OCI-LY3 (cell line): ENCODE data around the gene MORC2.
A peak's percentile ranks its signal among the peaks of the same experiment; 100 is the strongest.

Source experiments
- H2AFZ ChIP-seq: fragments of 200-600, 300-600 bp; shearing (Covaris generic); 2 replicates; pipeline ENCODE4 v1.6.0; 2014; ENCODE audit warnings: antibody characterized with exemption, low read depth, low read length
- H3K27ac ChIP-seq: fragments of 200-600, 300-600 bp; sonication (generic); 2 replicates; pipeline ENCODE4 v1.5.1; 2014; ENCODE audit warnings: mild to moderate bottlenecking, low read length, moderate library complexity, mixed read lengths
- H3K27me3 ChIP-seq: fragments of 200-600, 300-600 bp; sonication (generic); 2 replicates; pipeline ENCODE4 v1.6.1; 2014; ENCODE audit warnings: low read depth, low read length, mixed read lengths
- H3K36me3 ChIP-seq: fragments of 200-600, 300-600 bp; sonication (generic); replicated peaks from 2 replicates; pipeline ENCODE3; 2014; ENCODE audit warnings: low read depth, low read length, mixed read lengths
- H3K4me1 ChIP-seq: fragments of 300-600, 200-600 bp; sonication (generic); 2 replicates; pipeline ENCODE4 v1.6.1; 2014; ENCODE audit warnings: low read length, mixed read lengths
- H3K4me2 ChIP-seq: fragments of 200-600, 300-600 bp; sonication (generic); 2 replicates; pipeline ENCODE4 v1.6.1; 2014; ENCODE audit warnings: low read length, mixed read lengths
- H3K4me3 ChIP-seq: fragments of 300-600, 200-600 bp; sonication (generic); 2 replicates; pipeline ENCODE4 v1.5.1; 2014; ENCODE audit warnings: antibody characterized with exemption, mild to moderate bottlenecking, low read length, moderate library complexity
- H3K79me2 ChIP-seq: fragments of 300-600, 200-600 bp; shearing (Covaris generic); 2 replicates; pipeline ENCODE4 v1.6.1; 2014; ENCODE audit warnings: mild to moderate bottlenecking, low read length, mixed read lengths
- H3K9ac ChIP-seq: fragments of 300-600, 200-600 bp; shearing (Covaris generic); 2 replicates; pipeline ENCODE4 v1.6.0; 2014; ENCODE audit warnings: mild to moderate bottlenecking, low read length, moderate library complexity
- H3K9me3 ChIP-seq: fragments of 200-600, 300-600 bp; shearing (Covaris generic); 2 replicates; pipeline ENCODE4 v1.6.1; 2014; ENCODE audit warnings: low read length, mixed read lengths; ENCODE audit not compliant: insufficient read depth
- H4K20me1 ChIP-seq: fragments of 200-600, 300-600 bp; sonication (generic); 2 replicates; pipeline ENCODE4 v1.6.1; 2016; ENCODE audit warnings: low read length, mixed read lengths; ENCODE audit not compliant: insufficient read depth
- EZH2phosphoT487 ChIP-seq: fragments of 200-600 bp; shearing (Covaris generic); IDR thresholded peaks from 2 replicates; pipeline ENCODE4 v1.6.1; 2018; ENCODE audit warnings: antibody characterized with exemption, mixed run types, low read depth
- TF ChIP-seq, protein P1 (sequence below): fragments of 200-600, 300-600 bp; sonication (generic); IDR thresholded peaks from 2 replicates; pipeline ENCODE4 v1.5.1; 2014; ENCODE audit warnings: antibody characterized with exemption, low read length, low read depth

The MORC2 gene

DNA sequence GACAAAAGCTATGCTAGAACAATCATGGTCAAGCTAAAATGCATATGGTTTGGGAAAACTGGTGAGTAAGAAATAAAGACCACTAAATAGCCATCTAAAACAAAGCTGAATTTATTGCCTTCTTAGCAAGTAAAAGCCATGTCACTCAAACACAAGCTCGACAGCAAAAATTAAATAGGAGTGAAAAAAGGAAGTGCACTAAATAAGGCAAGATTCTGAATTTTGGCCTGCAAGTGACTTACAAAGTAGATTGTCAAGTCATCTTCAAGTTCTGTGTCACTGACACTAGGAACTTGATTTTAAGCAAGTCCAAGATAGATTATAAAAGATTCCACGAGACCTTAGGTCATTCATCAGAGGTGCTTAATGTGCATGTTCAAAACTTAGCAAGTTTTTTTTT is 27.9 kb upstream of the MORC2 start:
- Histone ChIP-seq H3K79me2 (no peaks in the 10 kb centered on the region), H3K27ac (no peak overlapping the region), H4K20me1 (no peaks in the 10 kb centered on the region), H3K9ac (no peak overlapping the region), H3K4me3 (no peak overlapping the region), H3K36me3 (no peaks in the 10 kb centered on the region), H2AFZ (no peak overlapping the region), H3K9me3 (0 out of 2 replicates have a peak, but pooled peaks cover 3% of the 10 kb centered on the region), H3K4me1 (peaks cover 10% of the 10 kb centered on the region), H3K27me3 (no peaks in the 10 kb centered on the region), H3K4me2 (no peak overlapping the region)
- TF ChIP-seq EZH2phosphoT487 = no peak
- TF ChIP-seq, protein P1, sequence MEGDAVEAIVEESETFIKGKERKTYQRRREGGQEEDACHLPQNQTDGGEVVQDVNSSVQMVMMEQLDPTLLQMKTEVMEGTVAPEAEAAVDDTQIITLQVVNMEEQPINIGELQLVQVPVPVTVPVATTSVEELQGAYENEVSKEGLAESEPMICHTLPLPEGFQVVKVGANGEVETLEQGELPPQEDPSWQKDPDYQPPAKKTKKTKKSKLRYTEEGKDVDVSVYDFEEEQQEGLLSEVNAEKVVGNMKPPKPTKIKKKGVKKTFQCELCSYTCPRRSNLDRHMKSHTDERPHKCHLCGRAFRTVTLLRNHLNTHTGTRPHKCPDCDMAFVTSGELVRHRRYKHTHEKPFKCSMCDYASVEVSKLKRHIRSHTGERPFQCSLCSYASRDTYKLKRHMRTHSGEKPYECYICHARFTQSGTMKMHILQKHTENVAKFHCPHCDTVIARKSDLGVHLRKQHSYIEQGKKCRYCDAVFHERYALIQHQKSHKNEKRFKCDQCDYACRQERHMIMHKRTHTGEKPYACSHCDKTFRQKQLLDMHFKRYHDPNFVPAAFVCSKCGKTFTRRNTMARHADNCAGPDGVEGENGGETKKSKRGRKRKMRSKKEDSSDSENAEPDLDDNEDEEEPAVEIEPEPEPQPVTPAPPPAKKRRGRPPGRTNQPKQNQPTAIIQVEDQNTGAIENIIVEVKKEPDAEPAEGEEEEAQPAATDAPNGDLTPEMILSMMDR = no peak

DNA sequence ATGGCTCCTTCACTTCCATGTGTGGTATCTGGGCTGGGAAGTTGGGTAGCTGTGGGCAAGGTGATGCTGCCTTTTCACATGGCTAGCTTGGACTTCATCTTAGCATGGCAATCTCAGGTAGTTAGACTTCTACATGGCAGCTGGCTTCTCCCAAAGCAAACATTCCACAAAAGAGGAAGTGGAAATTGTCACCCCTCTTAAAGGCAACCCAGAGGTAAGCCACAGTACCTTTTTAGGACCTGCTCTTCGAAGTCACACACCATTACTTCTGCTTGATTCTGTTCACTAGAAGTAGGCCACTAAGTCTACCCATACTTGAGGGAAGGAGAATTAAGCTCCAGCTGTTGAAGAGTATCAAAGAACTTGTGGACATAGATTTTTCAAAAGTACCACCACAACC is 26.4 kb upstream of the MORC2 start:
- TF ChIP-seq EZH2phosphoT487 = no peak
- TF ChIP-seq, protein P1 = no peak
- Histone ChIP-seq H3K36me3 (no peaks in the 10 kb centered on the region), H3K9me3 (0 out of 2 replicates have a peak, but pooled peaks cover 3% of the 10 kb centered on the region), H3K4me1 (peaks cover 10% of the 10 kb centered on the region), H4K20me1 (no peaks in the 10 kb centered on the region), H3K4me3 (no peak overlapping the region), H3K4me2 (peak overlapping the region; percentile 3; the same call in 1 of the 2 replicates), H3K27me3 (no peaks in the 10 kb centered on the region), H3K9ac (no peak overlapping the region), H3K27ac (no peak overlapping the region), H3K79me2 (no peaks in the 10 kb centered on the region), H2AFZ (no peak overlapping the region)

GRCh38 chr22:30992565-30992964 is 24.0 kb upstream of the MORC2 start:
- no peak for TF ChIP-seq EZH2phosphoT487
- TF ChIP-seq, protein P1 = no peak
- H3K36me3 ChIP-seq = peaks cover 5% of the 10 kb centered on the region
- 0 out of 2 replicates have a peak, but pooled peaks cover 3% of the 10 kb centered on the region for H3K9me3 ChIP-seq
- H3K4me3 ChIP-seq = no peak overlapping the region
- H3K4me2 ChIP-seq = no peak overlapping the region
- no peak overlapping the region for H3K27ac ChIP-seq
- H4K20me1 ChIP-seq = no peaks in the 10 kb centered on the region
- H3K79me2 ChIP-seq = no peaks in the 10 kb centered on the region
- peaks cover 10% of the 10 kb centered on the region for H3K4me1 ChIP-seq
- no peaks in the 10 kb centered on the region for H3K27me3 ChIP-seq
- no peak overlapping the region for H3K9ac ChIP-seq
- no peak overlapping the region for H2AFZ ChIP-seq

- peaks cover 10% of the 10 kb centered on the region for H3K4me1 ChIP-seq
- no peak overlapping the region for H3K9ac ChIP-seq
- 0 out of 2 replicates have a peak, but pooled peaks cover 3% of the 10 kb centered on the region for H3K9me3 ChIP-seq
- no peaks in the 10 kb centered on the region for H4K20me1 ChIP-seq
- no peaks in the 10 kb centered on the region for H3K27me3 ChIP-seq
- H3K4me3 ChIP-seq = no peak overlapping the region
- TF ChIP-seq, protein P1 = no peak
- TF ChIP-seq EZH2phosphoT487 = no peak
- H3K36me3 ChIP-seq = peaks cover 5% of the 10 kb centered on the region
- H3K79me2 ChIP-seq = no peaks in the 10 kb centered on the region
- no peak overlapping the region for H3K4me2 ChIP-seq
- H3K27ac ChIP-seq = no peak overlapping the region
- no peak overlapping the region for H2AFZ ChIP-seq
These were observed 22.1 kb upstream of the MORC2 start for GRCh38 chr22:30990690-30991089.
